ENCODE measurements around the gene CRYZ.

Gene CRYZ

DNA sequence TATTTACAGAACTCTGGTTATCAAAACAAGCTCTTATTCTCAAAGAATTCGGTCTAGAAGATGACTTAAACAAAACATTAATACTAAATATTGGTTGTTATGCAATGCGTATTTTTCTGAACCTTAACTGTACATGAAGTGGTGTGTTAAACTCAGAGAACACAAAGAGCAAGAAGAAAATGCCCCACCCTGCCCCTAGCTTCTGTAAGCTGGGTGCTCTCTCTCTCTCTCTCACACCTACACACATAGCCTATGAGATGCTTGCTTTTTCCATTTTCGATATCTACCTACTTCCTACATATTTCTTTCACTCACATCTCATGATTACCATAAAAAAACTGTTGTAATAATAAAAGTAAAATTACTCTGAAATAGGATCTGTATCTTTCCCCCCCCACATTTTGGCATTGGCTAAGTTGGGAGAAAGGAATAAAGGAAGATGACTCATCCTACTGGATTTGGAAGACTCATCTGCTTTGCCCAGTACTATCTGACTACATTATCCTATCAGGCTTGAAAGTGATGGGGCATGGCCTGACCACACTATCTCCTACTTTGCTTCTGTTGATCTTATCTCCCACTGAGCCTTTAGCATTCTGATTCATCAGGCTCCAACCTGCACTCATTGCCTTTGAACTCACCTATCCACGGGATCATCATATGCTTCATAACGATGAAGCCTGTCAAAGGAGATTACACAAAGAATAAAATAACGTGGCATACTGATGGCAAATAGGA, 2.9 kb downstream of the CRYZ start:
- no peak for DNase-seq

DNA sequence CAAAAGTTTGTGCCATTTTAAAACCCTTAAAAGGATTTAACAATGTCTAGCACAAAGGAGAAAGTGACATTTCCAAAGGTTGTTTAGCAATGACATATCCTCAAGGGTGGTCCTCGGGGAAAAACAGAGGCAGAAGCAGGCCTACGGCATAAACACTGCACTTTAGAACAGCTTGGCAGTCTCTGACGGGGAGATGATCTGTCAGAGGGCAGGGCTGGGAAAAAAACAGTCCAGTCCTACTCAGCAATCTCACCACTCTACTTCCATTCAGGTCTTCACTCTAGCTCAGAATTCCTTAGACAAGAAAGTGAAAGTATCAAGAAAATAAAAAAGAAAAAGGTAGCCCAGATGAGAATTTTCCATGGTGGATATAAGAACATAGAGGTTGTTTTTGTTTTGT, 4.1 kb downstream of the CRYZ start:
- DNase-seq = no peak

DNA sequence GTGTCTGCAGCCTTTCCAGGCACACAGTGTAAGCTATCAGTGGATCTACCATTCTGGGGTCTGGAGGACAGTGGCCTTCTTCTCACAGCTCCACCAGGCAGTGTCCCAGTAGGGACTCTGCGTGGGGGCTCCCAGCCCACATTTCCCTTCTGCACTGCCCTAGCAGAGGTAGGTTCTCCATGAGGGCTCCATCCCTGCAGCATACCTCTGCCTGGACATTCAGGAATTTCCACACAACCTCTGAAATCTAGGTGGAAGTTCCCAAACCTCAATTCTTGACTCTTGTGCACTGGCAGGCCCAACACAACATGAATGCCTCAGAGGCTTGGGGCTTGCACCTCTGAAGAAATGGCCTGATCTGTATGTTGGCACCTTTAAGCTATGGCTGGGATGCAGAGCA, 6.8 kb downstream of the CRYZ start:
- DNase-seq = no peak

- DNase-seq = no peak
Measured at GRCh38 chr1:74717626-74718025, 15.2 kb downstream of the CRYZ start.

DNA sequence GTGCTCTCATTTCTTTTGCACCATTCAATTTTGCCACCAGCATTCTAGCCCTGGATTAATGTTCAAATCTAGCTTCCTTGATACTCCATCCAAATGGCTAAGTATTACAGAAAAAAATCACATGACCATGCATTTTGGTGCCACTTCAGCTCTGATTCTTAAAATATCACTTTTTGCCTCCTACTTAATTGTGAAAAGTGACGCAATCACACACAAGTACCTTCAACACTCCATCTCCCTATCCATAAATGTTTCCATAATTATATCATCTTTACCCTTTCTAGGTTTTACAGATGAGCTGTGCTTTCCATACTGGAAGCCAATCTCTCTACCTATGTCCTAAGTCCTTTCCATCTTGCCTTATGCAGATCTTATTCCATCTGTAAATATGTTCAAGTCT, 16.0 kb downstream of the CRYZ start:
- DNase-seq = no peak

DNA sequence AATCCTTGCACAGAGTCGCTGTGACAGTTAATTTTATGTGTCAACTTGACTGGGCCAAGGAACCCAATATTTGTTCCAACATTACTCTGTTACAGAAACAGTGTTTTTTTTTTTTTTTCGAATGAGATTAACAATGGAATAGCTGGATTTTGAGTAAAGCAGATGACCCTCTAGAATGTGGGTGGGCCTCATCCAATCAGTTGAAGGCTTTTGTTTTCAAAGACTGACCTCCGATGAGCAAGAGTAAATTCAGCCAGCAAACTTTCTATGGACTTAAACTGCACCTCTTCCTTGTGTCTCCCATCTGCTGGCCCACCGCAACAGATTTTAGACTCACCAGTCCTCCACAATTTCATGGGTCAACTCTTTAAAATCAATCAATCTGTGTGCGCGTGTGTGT, 17.0 kb downstream of the CRYZ start:
- DNase-seq = no peak

- DNase-seq = no peak
Measured at GRCh38 chr1:74715236-74715502, 17.7 kb downstream of the CRYZ start.

DNA sequence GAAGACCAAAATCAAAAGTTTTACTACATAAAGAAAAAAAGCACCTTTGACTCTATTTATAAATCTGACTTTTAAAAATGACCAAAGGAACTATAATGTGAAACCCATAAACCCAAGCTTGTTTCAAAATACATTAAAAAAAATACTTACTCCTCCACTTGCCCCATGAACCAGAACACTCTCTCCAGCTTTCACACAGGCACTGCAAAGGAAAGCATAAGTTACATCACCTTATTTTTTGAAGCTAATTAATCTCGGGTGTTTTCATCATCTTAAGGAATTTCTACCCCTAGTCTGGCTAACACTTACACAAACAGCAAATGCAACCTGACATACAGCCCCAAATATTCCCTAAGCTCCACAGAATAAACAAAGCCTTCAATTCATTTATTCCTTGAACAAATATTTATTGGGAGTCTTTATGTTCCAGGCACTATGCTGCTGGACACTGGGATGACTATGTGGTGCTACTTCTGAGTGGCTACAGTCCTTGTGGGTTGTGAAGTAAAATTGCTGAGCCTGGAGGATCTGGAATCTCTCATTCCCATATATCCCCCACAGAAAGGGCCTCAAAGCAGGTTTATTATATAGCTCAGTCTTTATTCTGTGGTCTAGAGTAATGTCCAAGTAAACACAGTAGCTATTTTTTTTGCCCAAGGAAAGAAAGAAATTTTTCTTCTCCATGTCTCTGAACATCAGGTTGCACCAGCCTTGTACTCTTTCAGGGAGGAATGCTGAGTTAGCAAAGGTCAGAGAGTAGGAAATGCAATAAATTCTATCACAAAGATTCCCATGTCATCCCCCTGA, 18.2 kb downstream of the CRYZ start:
- no peak for DNase-seq

GRCh38 chr1:74713849-74714248, 19.0 kb downstream of the CRYZ start:
- DNase-seq = no peak

DNA sequence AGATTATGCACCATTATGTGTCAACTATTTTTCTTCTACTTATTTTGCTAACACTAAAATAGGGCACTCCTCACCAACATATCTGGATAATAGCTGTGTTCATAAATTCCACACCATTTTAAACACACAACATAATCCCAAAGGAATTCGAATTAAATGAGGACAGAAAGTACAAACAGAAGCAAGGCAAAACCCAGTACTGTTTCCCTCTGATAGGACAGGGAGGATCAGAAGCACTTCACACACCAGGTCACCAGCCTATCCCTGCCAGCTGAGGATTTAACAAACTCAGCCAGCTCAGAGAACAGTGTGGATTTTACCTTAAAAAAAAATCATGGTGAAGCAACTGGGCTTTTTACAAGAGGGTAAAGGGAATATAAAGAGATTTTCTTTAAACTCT, 20.0 kb downstream of the CRYZ start:
- DNase-seq = no peak

- no peak for DNase-seq
Measured at GRCh38 chr1:74703386-74704182, 29.3 kb downstream of the CRYZ start.

DNA sequence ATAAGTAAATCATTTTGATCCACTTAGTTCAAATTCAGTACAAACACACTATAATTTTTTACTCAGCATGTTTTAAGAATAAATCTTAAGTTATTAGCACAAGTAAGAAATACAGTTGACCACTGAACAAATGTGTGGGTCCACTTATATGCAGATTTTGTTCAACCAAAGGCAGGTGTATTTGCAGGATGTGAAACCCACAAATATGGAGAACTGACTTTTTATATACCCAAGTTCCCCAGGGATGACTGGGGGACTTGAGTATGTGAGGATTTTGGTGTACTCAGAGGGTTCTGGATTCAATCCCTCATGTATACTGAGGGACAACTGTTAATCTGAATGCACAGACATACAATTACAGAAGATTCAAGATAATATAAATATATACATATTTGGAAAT, 33.5 kb downstream of the CRYZ start:
- DNase-seq = no peak

GRCh38 chr1:74697832-74698231, 35.0 kb downstream of the CRYZ start:
- DNase-seq = no peak

GRCh38 chr1:74693473-74693872, 39.4 kb downstream of the CRYZ start:
- DNase-seq = no peak

DNA sequence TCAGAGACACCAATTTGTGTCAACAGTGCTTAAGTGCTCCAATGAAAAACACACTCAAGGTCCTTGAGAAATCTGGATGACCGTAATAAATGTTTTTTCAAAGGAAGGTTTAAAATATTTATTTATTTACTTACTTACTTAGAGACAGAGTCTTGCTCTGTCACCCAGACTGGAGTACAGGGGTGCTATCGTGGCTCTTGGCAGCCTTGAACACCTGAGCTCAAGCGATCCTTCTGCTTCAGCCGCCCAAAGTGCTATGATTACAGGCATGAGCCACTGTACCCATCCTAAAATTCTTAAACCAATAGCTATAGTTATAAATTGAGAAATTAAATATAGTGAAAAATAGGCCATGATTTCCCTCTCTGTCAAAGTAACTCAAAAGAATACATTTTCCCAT, 41.9 kb downstream of the CRYZ start:
- DNase-seq = no peak

- DNase-seq = no peak
Measured at GRCh38 chr1:74690364-74690696, 42.5 kb downstream of the CRYZ start.

- DNase-seq = peak; percentile 61
Measured at GRCh38 chr1:74689621-74690363, 43.1 kb downstream of the CRYZ start.

DNA sequence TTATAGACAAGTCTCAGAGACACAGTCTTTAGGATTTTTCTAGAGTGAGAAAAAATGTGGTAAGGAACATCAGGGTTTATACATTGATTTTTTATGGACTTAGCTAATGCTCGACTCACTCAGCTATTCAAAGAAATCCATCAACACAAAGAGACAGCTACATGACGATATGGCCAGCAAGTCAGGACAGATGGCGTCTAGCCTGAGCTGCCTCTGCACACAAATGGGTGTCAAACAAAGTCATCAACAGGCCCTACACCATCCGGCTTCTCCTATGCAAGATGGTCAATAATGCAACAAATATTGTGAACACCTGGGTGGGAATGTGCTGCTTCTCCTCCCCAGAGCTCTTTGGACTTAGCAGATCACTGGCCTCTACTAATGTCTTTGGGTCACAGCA, 45.9 kb downstream of the CRYZ start:
- DNase-seq = no peak

GRCh38 chr1:74684301-74684700, 48.5 kb downstream of the CRYZ start:
- no peak for DNase-seq

DNA sequence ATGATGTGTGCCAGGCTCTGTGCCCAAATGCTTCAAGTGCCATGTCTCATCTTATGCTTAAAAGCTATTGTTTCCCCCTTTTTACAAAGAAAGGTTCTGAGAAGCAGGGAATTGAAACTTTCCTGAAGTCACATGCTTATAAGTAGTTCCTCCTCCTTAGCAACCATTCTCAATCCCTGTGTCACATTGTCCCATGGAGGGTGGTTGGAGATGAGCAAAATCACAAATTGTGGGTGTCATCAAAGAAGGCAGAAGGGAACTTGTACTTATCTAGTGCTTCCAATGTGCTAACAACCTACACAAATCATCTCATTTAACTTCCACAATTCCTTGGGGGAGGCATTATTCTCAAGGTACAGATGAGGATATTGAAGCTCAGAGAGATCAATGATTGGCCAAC, 49.2 kb downstream of the CRYZ start:
- no peak for DNase-seq

DNA sequence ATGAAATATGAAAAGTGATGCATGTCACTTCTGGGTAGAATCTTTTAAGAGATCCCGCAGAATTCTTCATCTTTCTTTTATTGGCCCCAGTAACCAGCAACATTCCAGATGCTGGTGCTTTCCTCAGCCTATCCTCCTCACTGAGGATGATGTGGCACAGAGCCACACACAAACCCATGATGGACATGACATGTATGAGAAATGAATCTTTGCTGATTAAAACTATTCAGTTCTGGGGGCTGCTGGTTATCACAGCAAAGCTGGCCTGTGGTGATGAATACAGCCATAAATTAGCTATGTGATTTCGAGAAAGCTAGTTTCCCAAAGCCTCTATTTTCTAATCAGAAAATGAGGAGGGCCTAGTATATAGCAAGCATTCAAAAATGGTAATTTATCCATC, 51.0 kb downstream of the CRYZ start:
- DNase-seq = no peak

DNA sequence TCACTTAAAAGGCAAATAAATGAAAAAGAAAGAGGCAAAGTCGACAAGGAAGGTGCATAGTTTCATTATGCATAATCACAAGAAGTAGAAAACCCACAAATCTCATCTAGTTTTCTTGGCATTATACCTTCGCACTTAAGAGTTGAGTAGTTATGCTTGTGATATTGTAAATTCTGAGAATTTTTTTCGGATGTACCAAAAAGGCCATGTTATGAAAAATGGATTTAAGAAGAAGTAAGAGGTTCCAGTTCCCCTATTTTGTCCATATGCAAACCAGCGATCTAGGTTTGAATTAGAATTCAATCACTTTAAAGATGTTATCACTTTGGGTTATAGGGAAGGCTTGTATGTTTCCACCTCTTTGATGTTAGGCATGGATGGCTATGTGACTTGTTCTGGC, 51.4 kb downstream of the CRYZ start:
- no peak for DNase-seq

DNA sequence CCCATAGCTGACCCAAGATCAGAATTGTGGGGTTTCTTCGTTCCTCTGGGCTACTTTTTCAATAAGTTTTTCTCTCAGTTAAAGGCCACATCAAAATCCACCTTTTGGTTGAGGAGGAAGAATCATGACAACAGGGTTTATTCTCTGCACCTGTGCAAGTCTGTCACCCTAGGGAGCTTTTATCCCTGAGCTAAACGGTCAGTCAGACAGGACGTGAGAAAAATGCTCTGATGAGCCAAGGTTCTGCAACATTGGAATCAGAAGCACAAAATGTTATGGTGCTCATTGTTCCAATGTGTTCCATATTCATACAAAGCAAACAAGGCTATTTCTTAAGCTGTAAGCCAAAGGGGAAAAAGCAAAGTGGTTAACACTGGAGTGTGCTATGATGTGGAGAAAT, 51.8 kb downstream of the CRYZ start:
- DNase-seq = no peak

DNA sequence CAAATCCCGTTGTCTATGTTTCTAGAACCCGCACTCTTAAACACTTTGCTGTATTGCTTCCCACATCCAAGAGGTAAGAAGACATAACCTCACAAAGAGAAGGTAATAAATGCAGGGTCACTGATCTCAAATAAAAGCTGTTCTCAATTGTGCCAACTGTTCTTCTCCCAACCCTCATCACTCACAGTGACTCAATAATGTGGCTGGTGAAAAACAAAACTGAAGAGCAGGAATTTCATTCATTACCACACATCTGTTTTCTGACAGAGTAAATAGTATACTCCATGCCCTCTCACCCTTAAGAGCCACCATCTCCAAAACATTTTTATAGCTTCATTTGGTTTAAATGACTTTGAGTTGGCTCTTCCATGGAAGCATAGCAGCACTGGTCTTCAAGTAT, 53.0 kb downstream of the CRYZ start:
- DNase-seq = no peak

All from CD4-positive, alpha-beta T cell treated with Interleukin-4 for 4 hours (primary cell).